Heart left ventricle (tissue), 13 donors: ENCODE results near the gene DDB1.

Source experiments
- POLR2A ChIP-seq, 2 donors: fragments of 450-650 bp; IDR thresholded peaks; one replicate each; pipeline ENCODE4 v1.6.1; 2017; ENCODE audit warnings: antibody characterized with exemption in 2 of 2, mild to moderate bottlenecking in 2 of 2, moderate library complexity in 2 of 2
- TF ChIP-seq, protein P1 (sequence below), 12 donors: fragments of 200-600 bp; sonication (generic) in 4 of 12; IDR thresholded peaks; one replicate each; pipeline versions ENCODE4 v1.5.0 to v1.8.0; 2018 to 2022; ENCODE audit warnings: antibody characterized with exemption in 12 of 12, mild to moderate bottlenecking in 5 of 12
- donor health status: ischemic (EF 13 %, LVEDD 7.1; RV severe dilation, severe dysfunction).
- donor health status: DM: no; HTN: yes; CAD: no.
- donor health status: DM: no; HTN: no; CAD: no.
- donor health status: ischemic (EF 25% LVEDD 6.9; RV normal size, moderate dysfunction).
- donor health status: ischemic (EF 25% LVEDD 5.7; RV mildly dilated, moderate dysfunction).
- donor health status: ischemic (EF 35%, LVEDD 5.7; RV mildly dilated, moderate dysfunction).
- donor health status: nonischemic (EF 11% LVEDD 7.7; RV severe dilation, severe dysfunction).
- donor health status: DM: yes; HTN: yes; CAD: no.
- donor health status: PGD.
- donor health status: ischemic (EF 29% LVEDD 5.4; RV normal size, mild dysfunction).
- donor health status: nonischemic (EF 23%, LVEDD 6.1; RV moderate dilation, normal function).

DNA sequence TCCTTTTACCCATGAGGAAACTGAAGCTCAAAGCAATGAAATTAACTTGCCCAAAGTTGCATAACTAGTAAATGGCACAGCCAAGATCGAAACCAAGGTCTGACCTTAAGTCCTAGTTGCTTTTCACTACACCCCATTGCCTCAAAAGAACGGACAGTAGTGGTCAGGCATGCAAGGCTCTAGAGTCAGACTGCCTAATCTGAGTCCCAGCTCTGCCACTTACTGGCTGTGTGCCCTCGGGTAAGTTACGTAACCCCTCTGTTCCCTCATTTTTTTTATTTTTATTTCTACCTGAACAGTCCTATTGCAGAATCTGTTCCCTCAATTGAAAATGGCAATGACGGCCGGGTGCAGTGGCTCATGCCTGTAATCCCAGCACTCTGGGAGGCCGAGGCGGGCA, 19.1 kb upstream of the DDB1 start:
- no peak for TF ChIP-seq POLR2A (IDR thresholded peaks at IDR 0.05)
- TF ChIP-seq, protein P1, sequence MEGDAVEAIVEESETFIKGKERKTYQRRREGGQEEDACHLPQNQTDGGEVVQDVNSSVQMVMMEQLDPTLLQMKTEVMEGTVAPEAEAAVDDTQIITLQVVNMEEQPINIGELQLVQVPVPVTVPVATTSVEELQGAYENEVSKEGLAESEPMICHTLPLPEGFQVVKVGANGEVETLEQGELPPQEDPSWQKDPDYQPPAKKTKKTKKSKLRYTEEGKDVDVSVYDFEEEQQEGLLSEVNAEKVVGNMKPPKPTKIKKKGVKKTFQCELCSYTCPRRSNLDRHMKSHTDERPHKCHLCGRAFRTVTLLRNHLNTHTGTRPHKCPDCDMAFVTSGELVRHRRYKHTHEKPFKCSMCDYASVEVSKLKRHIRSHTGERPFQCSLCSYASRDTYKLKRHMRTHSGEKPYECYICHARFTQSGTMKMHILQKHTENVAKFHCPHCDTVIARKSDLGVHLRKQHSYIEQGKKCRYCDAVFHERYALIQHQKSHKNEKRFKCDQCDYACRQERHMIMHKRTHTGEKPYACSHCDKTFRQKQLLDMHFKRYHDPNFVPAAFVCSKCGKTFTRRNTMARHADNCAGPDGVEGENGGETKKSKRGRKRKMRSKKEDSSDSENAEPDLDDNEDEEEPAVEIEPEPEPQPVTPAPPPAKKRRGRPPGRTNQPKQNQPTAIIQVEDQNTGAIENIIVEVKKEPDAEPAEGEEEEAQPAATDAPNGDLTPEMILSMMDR (IDR thresholded peaks at IDR 0.05) = no peak
